Adrenal gland (tissue), 5 donors: ENCODE measurements around the gene ERLEC1.

Source experiments
- CTCF ChIP-seq, 6 experiments: fragments of 450-650 bp in 4 of 6; fragments of 200-600 bp in 2 of 6; sonication (generic) in 1 of 6; IDR thresholded peaks; 1 replicate in 5 of 6; 2 replicates in 1 of 6; pipeline versions ENCODE4 v1.5.1 to v1.8.0; 2016 to 2021; ENCODE audit warnings: antibody characterized with exemption in 6 of 6, mild to moderate bottlenecking in 2 of 6, moderate library complexity in 1 of 6
- POLR2A ChIP-seq, 2 donors: fragments of 450-650 bp; IDR thresholded peaks; one replicate each; pipeline ENCODE4 v1.6.1; 2017; ENCODE audit warnings: antibody characterized with exemption in 2 of 2, mild to moderate bottlenecking in 2 of 2, moderate library complexity in 1 of 2
- donor health status: DM: no; HTN: no; CAD: no.

- no peak for TF ChIP-seq CTCF (IDR thresholded peaks at IDR 0.05)
- no peak for TF ChIP-seq POLR2A (IDR thresholded peaks at IDR 0.05)
Observed at GRCh38 chr2:53861824-53862223, 75.0 kb downstream of the ERLEC1 start.
